DOHH2 (cell line): ENCODE results near the gene GFM2.
"Not testable (repeated sequence)": the region's sequence is repeated elsewhere in the genome, so short reads cannot be mapped to it uniquely, and the experiment has no call there.

Source experiments
- CTCF ChIP-seq: fragments of 200-600 bp; sonication (generic); IDR thresholded peaks from one replicate; pipeline ENCODE4 v1.5.1; 2014; ENCODE audit warnings: antibody characterized with exemption, mild to moderate bottlenecking, low read depth, low read length; ENCODE audit not compliant: poor library complexity, severe bottlenecking
- EZH2phosphoT487 ChIP-seq: fragments of 200-600 bp; sonication (generic); IDR thresholded peaks from 2 replicates; pipeline ENCODE4 v1.6.1; 2017; ENCODE audit warnings: borderline replicate concordance, mild to moderate bottlenecking, antibody characterized with exemption, low read length, moderate library complexity, mixed read lengths

DNA sequence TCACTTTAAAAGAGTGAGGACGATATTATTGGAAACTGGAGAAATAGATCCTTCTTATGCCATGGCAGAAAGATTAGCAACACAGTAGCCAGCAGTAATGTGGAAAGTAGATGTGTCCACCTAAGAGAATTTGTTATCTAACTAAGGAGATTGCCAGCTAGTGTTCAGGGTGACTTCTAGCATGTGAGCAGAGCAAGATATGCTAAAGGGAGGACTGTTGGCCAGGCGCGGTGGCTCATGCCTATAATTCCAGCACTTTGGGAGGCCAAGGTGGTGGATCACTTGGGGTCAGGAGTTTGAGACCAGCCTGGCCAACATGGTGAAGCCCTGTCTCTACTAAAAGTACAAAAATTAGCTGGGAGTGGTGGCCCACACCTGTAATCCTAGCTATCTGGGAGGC lies 87.6 kb downstream of the GFM2 start:
- TF ChIP-seq CTCF, EZH2phosphoT487: not testable (repeated sequence)
